NCI-H128 (cell line): Measurements from ENCODE around the gene SEMA7A.
"Not testable (repeated sequence)": the region's sequence is repeated elsewhere in the genome, so short reads cannot be mapped to it uniquely, and the experiment has no call there.

ENCODE experiments used
- DNase-seq: peaks from one replicate; lab custom pipeline; 2025; ENCODE audit not compliant: unreplicated experiment; lab: John Stamatoyannopoulos, UW

SEMA7A gene, protein sequence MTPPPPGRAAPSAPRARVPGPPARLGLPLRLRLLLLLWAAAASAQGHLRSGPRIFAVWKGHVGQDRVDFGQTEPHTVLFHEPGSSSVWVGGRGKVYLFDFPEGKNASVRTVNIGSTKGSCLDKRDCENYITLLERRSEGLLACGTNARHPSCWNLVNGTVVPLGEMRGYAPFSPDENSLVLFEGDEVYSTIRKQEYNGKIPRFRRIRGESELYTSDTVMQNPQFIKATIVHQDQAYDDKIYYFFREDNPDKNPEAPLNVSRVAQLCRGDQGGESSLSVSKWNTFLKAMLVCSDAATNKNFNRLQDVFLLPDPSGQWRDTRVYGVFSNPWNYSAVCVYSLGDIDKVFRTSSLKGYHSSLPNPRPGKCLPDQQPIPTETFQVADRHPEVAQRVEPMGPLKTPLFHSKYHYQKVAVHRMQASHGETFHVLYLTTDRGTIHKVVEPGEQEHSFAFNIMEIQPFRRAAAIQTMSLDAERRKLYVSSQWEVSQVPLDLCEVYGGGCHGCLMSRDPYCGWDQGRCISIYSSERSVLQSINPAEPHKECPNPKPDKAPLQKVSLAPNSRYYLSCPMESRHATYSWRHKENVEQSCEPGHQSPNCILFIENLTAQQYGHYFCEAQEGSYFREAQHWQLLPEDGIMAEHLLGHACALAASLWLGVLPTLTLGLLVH

GRCh38 chr15:74433592-74434262 lies at the start of gene SEMA7A:
Gene SEMA7A, minus strand, starts transcription at chr15:74433958. Its CDS starts 40 bp downstream, at chr15:74433918.
- peak; percentile 21 for DNase-seq

- no peak for DNase-seq
Measured at GRCh38 chr15:74482661-74483060, 48.9 kb upstream of the SEMA7A start.

DNA sequence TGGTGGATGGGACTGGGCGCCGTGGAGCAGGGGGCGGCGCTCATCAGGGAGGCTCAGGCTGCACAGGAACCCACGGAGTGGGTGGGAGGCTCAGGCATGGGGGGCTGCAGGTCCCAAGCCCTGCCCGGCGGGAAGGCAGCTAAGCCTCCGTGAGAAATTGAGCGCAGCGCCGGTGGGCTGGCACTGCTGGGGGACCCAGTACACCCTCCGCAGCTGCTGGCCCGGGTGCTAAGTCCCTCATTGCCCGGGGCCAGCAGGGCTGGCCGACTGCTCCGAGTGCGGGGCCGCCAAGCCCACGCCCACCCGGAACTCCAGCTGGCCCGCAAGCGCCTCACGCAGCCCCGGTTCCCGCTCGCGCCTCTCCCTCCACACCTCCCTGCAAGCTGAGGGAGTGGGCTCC lies 46.6 kb upstream of the SEMA7A start:
- not testable (repeated sequence) for DNase-seq

- DNase-seq: not testable (repeated sequence)
Measured at GRCh38 chr15:74471621-74472020, 37.9 kb upstream of the SEMA7A start.

- DNase-seq: no peak
Measured at GRCh38 chr15:74470631-74471395, 37.1 kb upstream of the SEMA7A start.

DNA sequence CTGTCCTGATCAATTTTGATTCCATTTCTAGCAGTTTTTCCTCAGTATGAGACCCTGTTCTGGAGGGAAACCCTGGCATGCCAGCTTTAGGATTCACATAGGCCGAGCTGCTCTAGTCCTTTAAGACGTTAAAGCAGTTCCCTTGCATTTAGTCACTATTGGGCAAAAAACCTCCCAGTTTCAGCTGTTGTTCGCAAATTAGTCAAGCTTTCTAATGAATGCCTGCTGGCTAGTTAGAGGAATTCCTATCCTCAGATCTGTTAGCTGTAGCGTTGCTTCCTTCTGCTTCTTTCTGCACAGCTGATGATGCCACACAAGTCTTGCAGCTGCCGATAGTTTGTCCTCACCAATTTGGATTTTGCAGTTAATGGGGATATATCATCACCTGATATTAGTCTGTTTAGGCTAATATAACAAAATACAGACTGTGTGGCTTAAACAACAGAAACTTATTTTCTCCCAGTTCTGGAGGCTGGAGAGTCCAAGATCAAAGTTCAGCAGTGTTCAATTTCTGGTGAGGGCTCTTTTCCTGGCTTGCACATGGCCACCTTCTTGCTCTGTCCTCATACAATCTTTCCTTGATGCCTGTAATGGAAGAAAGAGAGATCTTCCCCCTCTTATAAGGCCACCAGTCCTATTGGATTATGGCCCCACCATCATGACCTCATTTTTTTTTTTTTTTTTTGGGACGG lies 34.7 kb upstream of the SEMA7A start:
- no peak for DNase-seq

DNA sequence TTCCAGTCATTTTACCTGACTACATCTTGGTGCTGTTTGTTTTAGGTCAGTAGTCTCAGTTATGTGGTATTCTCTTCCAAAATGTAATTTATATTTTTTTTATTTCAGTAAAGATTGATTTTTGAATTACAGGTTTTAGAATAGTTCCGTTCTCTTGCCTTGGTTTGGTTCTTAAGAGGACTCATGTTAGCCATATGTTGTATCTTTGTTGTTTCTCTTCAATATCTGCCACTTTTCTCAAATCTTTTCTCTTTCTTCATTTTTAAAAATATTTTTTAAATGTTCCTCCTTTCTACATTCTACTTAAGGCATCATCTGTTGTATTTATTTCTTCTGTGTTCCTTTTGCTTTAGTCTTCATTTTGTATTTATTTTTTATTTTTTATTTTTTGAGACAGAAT lies 32.8 kb upstream of the SEMA7A start:
- DNase-seq: no peak

GRCh38 chr15:74464897-74465296 lies 31.1 kb upstream of the SEMA7A start:
- no peak for DNase-seq

- DNase-seq: no peak
Measured at GRCh38 chr15:74464216-74464615, 30.5 kb upstream of the SEMA7A start.

DNA sequence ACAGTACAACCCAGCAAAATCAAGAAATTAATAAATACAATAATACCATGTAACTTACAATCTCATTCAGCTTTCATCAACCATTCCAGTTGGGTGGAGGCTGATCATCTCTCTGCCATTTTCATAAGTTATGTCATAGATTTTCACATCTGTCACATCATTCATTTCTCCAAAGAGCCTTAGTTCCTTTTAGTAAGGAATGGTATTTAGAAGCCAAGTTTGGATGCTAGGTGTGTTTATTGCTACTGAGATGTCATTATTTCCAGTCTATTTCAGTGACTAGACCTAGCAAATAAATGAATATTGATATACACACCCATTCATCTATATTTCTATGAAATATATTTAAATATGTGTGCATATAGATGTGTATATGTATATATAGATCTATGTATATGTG lies 29.9 kb upstream of the SEMA7A start:
- no peak for DNase-seq

DNA sequence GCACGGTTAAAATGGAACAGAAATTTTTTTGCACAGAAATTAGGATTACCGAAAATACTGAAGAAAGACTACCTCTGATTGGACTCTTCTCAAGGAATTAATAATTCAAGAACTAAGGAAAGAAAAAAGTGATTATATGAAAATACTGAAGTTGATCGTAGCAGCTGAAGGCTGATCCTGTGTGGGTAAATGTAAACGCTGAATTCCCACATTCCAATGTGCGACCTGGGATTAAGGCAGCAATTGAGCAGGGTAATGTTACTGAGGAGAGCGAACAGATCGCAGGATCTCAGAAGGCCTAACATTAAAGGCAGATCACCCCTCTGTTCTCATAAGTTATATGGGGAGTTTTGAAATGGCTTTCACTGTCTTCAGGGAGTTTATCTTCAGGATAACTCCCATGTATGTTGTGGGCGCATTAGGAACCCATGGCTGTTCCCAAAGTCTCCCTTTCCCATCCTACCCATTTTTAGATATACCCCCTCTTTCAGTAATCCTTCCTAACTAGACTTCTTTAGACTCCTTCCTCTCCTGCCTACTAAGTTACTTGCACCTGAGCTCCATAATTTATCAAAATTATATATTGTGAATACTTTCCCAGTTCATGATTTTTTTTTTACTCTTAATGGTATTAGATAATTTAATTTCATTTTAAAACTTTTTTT lies 28.2 kb upstream of the SEMA7A start:
- DNase-seq: no peak

DNA sequence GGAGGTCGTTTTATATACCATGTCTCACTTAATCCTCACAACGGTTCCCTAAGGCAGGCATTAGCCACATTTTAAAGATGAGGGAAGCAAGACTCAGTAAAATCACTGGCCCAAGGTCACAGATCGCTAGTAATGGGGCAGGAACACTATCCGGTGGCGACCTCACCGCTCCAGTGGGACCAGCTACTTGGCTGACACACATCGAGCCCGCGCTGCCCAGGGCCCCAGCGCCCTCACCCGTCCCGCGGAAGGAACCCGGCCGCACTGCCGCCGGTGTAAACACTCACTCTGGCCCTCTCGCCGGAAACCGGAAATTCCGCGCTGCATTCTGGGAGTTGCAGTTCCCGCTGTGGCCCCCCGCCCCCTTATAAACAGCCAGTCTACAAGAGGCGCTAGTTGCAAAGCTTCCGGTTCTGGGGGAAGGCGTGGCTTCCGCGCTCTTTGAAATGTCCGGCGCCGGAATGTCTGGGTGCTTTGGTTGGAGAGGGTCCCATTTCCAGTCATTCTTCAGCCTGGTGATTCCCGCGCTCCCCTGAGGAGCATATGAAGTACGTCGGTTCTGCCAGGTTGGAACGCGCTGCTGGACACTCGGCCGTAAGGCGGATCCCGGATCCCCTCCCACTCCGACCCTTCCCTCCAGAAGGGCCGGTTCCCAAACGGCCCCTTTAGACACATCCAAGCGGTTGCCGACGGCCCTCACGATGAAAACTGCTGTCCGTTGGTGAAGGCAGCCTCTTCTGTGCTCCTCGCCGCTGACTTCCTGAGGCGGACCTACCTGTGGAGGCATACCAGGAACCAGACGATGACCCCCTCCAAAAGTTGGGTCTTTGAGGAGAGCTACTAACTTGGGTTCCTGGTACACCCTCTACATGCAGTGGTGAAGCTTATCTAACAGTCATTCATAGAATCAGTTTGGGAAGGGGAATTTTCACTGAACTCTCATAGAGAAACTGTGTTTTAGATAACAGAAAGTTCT lies 27.4 kb upstream of the SEMA7A start, which contains the start of gene UBL7:
Gene UBL7 (minus strand): TSS at position 290 of the 976 bp plus-strand sequence. CDS start 2,293 bp downstream, outside the sequence.
- peak; percentile 76 for DNase-seq

DNA sequence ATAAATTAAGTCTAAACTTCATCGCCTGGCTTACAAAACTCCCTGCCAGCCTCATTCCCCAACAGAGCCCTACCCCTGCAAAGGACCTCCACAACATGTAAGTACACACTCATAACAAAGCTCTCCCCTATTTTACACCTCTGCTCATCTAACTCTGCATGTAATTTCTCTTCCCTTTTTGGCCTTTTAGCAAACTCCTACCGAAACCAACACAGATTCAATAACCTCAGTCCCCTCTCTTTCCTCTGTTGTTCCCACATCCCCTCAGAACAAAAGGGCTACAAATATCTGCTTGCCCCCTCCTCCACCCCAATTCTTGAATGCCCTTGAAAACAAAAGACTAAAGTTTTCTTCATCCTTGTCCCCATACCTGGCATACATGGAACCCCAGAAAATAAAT lies 26.5 kb upstream of the SEMA7A start:
- no peak for DNase-seq

DNA sequence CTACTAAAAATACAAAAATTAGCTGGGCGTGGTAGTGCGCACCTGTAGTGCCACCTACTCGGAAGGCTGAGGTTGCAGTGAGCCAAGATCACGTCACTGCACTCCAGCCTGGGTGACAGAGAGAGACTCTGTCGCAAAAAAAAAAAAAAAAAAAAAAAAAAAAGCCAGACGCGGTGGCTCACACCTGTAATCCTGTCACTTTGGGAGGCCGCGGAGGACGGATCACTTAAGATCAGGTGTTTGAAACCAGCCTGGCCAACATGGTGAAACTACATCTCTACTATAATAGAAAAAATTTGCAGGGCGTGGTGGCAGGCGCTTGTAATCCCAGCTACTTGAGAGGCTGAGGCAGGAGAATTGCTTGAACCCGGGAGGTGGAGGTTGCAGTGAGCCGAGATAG lies 26.0 kb upstream of the SEMA7A start:
- DNase-seq: not testable (repeated sequence)

DNA sequence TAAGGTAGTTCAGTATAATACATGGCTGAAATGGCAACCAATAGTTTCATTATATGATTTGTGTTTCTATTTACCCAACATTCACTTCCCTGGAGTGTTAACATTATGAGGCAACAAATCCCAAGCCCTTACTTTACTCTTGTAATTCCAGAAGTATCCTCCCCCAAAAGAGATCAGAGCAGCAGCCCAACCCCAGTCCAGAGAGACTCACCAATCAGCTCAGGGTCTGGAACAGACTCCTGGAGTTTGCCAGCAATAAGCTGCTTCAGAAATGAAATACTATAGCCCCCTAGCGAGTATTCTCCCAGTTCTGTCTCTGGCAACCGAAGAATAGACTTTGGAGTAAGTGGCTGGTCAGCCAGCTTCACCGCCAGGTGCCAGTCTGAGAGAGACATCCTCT lies 24.7 kb upstream of the SEMA7A start:
- DNase-seq: no peak

DNA sequence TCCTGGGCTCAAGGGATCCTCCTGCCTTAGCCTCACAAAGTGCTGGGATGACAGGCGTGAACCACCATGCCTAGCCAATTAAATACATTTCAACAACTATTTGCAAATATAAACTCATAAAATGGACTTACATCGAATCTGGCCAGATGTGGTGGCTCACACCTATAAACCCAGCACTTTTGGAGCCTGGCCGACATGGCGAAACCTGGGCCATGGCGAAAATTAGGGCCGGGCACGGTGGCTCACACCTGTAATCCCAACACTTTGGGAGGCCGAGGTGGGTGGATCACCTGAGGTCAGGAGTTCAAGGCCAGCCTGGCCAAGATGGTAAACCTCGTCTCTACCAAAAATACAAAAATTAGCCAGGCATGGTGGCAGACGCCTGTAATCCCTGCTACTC lies 23.3 kb upstream of the SEMA7A start:
- not testable (repeated sequence) for DNase-seq

GRCh38 chr15:74454764-74455500 lies 21.2 kb upstream of the SEMA7A start:
- no peak for DNase-seq
